Raji (cell line): ENCODE results near the gene LSM11.

Experiments
- POLR2A ChIP-seq: IDR thresholded peaks from 2 replicates; pipeline ENCODE4 v1.6.1; 2011; ENCODE audit warnings: low read depth, low read length, control low read depth; ENCODE audit not compliant: insufficient read depth

LSM11 gene

DNA sequence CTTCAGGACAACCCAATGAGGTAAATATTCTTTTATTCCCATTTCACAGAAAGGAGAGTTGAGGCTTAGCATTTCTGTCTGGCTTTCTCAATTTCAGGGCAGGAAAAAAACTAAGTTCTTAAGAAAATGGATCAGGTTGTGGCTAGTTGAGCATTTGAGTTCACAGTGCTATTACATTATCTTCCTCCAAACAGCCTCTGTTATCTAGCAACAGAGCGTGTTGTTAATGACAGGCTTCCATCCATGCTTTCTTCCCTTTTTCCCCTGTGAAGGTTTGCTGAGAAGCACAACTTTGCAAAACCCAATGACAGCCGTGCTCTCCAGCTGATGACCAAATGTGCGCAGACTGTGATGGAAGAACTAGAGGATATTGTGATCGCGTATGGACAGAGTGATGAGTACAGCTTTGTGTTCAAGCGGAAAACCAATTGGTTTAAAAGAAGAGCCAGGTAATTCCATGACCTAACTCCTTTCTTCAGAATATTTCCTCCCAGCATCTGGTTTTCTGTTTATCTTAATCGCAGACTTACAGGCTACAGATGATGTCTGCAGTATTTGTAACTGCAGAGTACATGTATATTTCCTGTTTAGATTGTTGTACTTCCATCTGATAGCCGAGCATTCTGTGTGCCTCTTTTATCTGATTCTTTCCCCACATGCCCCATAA is 10.8 kb upstream of the LSM11 start:
- no peak for TF ChIP-seq POLR2A

- no peak for TF ChIP-seq POLR2A
Observed at GRCh38 chr5:157734436-157734835, 9.1 kb upstream of the LSM11 start.

GRCh38 chr5:157735991-157736390 is 7.5 kb upstream of the LSM11 start:
- no peak for TF ChIP-seq POLR2A

DNA sequence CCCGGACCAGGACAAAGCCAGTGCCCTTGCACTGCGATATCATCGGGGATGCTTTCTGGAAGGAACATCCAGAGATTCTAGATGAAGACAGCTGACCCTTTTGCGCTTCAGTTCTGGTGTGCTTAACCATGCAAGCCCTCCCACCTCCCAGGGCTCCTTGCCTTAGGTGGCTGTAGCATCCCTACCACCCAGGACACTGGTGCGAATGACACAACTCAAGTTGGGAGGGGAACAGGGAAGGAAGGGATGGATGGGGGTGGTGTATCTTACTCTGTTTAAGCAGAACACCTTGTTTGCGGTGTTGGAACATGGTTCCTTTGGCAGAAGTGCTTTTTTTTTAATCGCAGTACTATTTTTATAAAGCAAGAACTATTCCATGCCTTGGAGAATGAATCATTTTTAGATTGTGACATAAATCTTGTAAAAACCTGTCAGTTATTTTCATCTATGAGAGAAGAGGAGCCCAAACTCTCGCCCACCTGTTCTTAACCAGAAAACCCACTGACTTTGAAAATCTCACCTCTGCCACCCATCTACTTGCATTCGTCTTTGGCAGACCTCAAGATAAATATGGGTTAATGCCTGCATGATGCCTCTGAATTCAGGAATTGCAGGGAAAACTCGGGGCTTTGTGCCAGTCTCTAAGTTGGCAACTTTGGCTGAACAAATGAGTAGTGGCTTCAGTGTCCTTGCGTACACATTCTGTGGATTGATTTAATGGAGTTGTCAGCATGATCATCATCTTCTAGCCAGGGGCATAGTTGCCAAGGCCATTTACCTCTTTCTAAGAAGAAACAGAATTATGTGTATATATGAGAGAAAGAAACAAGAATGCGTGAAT is 3.9 kb upstream of the LSM11 start:
- no peak for TF ChIP-seq POLR2A

- no peak for TF ChIP-seq POLR2A
Observed at GRCh38 chr5:157740229-157740610, 3.3 kb upstream of the LSM11 start.

- no peak for TF ChIP-seq POLR2A
Observed at GRCh38 chr5:157741131-157741530, 2.4 kb upstream of the LSM11 start.

- TF ChIP-seq POLR2A, result no peak
Observed at GRCh38 chr5:157744051-157745011, 819 bp downstream of the LSM11 start.

- TF ChIP-seq POLR2A, result no peak
Observed at GRCh38 chr5:157745041-157745456, 1.5 kb downstream of the LSM11 start.

DNA sequence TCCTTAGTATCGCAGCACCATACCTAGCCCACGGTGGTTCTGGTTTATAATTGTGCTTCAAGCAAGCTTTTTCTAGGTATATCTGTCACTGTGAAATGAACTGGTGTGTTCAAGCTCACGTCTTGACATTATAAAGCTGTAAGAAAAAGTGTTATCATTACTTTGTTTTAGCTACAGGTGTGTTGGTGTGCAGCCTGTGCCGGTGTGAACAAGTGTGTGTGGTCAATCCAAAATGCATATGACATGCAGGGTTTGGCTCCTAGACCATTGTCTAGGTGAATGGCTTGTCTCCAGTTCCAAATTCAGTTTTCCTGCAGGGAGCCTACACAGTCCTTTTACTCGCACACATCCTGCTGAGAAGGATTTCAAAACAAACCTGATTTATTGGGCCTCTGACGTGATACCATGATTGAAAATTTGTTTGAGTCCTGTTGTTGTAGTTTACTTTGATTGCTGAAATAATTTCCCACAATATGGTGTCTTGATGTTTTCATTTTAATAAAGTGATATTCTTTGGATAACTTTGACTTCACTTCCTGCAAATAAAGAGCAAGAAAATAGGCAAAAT is 3.7 kb downstream of the LSM11 start:
- TF ChIP-seq POLR2A, result no peak

DNA sequence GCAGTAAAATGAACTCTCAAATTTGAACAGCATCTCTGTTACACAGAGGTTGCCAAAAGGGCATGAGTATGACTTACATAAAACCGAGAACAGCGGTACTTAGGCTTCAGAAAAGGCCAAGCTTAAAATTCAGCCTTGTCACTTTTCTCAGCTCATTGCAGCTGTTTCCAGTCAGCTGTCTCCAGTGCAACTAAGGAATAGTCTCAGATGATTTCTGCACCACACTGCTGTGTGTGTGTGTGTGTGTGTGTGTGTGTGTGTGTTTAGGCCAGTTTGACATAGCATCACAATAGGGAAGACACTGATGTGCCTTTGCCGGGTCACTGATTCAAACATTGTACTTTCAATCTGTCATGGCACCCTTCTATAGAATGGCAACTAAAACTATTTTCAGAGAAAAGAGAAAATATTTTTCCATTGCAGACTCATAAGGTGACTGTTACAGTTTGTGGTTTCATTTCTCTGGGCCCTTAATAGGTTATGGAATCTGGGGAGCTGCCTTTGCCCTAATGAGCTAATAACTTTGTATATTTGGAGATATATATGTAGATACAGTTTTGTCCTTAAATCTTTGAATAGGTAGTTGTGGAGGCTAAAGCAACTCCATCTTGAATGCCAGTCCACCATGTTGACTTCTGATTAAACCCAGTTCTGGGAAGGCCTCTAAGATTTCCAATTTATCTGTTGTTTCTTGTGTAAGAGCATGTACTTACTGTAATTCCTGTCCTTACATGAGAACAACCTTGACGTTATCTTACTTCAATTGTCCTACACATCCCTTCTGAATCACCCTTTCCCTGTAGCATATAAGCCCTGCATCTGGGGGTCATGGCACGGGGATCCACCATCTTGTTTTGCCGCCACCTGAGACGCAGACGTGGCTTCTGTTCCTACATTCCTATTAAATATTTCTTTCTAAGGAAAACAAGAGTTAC is 4.5 kb downstream of the LSM11 start:
- no peak for TF ChIP-seq POLR2A

DNA sequence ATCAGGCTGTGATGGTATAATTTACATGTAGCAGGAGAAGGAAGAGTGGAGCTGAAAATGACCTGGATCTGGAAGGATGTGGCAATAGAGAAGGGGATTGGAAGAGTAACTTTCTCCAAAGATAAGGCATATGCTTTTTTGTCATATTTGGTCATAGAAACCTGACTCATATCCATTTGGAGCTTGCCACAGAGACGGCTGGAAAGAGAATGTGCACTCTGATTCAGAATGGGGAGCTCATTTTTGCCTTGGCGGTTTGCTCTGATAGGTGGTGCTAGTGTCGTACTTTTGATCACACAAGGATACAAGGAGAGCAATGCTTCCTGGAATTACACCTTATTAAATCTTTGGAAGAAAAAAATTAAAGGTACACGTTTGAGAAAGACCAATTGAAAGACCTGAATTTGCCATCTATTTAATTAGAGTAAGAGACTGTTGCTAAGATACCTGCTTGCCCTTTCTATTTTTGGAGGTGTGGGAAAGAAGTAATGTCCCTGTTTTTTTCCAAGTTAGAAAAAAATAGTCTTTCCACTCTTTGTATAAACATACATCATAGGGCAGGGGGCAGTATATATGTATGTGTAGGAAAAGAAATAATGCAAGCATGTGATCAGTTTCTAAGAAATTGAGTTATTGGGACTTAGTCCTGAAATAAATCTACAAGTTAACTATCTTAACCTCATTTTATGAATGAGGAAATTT is 5.4 kb downstream of the LSM11 start:
- TF ChIP-seq POLR2A, result no peak

DNA sequence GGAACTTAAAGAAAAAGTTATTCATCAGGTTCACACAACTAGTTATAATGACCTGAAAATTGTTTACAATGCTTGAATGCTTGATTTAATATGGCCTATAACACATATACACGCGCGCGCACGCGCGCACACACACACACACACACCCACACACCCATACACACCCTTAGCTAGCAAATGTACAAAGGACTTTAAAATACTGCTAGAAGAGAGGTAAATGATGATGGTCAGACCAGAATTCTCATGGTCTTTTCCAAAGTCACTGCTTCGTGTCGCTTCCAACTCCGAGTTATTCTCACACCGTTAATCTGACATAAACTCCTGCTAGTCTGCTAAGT is 5.9 kb downstream of the LSM11 start:
- no peak for TF ChIP-seq POLR2A

- no peak for TF ChIP-seq POLR2A
Observed at GRCh38 chr5:157750320-157750719, 6.8 kb downstream of the LSM11 start.

GRCh38 chr5:157756122-157756521 is 12.6 kb downstream of the LSM11 start:
- TF ChIP-seq POLR2A, result no peak

DNA sequence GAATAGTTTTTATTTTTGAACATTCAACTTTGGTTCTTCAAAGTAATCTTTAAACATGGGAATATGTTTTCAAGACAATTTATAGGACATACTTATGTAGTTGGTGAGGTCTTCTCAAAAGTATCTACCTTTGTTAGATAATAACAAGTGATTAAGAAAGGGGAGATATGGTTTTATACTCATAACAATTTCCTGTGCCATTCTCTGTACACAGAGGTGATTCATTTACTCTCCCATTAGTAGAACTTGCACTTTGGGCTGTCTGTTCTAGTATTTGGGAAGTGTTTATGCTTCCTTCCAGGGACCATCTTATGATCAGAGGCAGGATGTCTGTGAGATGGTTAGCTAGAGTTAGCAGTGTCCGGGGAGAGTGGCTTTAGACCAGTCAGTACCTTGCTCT is 15.2 kb downstream of the LSM11 start:
- no peak for TF ChIP-seq POLR2A
